HG02588 (cell line): ENCODE data around the gene ELOVL5.

Source experiments
- ATAC-seq: cut with Tn5 transposase; IDR thresholded peaks from one replicate; pipeline ENCODE4 v1.9.1; 2021; ENCODE audit warnings: mild to moderate bottlenecking, moderate library complexity; ENCODE audit not compliant: unreplicated experiment

Gene ELOVL5

GRCh38 chr6:53280207-53280606, 68.5 kb downstream of the ELOVL5 start:
- ATAC-seq: no peak

GRCh38 chr6:53279293-53279692, 69.5 kb downstream of the ELOVL5 start:
- no peak for ATAC-seq

GRCh38 chr6:53273370-53273769, 75.4 kb downstream of the ELOVL5 start:
- ATAC-seq: no peak

GRCh38 chr6:53269827-53270226, 78.9 kb downstream of the ELOVL5 start:
- no peak for ATAC-seq

GRCh38 chr6:53268858-53269608, 79.7 kb downstream of the ELOVL5 start:
- ATAC-seq: no peak

- ATAC-seq: no peak
Measured at GRCh38 chr6:53266553-53267090, 82.1 kb downstream of the ELOVL5 start.

- no peak for ATAC-seq
Measured at GRCh38 chr6:53264915-53265607, 83.7 kb downstream of the ELOVL5 start.

GRCh38 chr6:53264337-53264736, 84.4 kb downstream of the ELOVL5 start:
- ATAC-seq: no peak

GRCh38 chr6:53263917-53264316, 84.8 kb downstream of the ELOVL5 start:
- ATAC-seq: no peak

GRCh38 chr6:53259860-53260580, 88.7 kb downstream of the ELOVL5 start:
- ATAC-seq: no peak

- no peak for ATAC-seq
Measured at GRCh38 chr6:53258774-53259155, 90.0 kb downstream of the ELOVL5 start.

GRCh38 chr6:53258076-53258773, 90.5 kb downstream of the ELOVL5 start:
- ATAC-seq: no peak

GRCh38 chr6:53257533-53257932, 91.2 kb downstream of the ELOVL5 start:
- no peak for ATAC-seq

- ATAC-seq: no peak
Measured at GRCh38 chr6:53257001-53257400, 91.7 kb downstream of the ELOVL5 start.

GRCh38 chr6:53252177-53252692, 96.5 kb downstream of the ELOVL5 start:
- no peak for ATAC-seq

GRCh38 chr6:53251033-53251672, 97.6 kb downstream of the ELOVL5 start:
- no peak for ATAC-seq

GRCh38 chr6:53250176-53251032, 98.3 kb downstream of the ELOVL5 start:
- ATAC-seq: no peak

- ATAC-seq: no peak
Measured at GRCh38 chr6:53246924-53247323, 101.8 kb downstream of the ELOVL5 start.

- peak; percentile 77 for ATAC-seq
Measured at GRCh38 chr6:53244958-53245357, 103.8 kb downstream of the ELOVL5 start.
